Measurements from ENCODE around the gene RPH3AL.
"Not testable (repeated sequence)": the region's sequence is repeated elsewhere in the genome, so short reads cannot be mapped to it uniquely, and the experiment has no call there.

Gene RPH3AL

DNA sequence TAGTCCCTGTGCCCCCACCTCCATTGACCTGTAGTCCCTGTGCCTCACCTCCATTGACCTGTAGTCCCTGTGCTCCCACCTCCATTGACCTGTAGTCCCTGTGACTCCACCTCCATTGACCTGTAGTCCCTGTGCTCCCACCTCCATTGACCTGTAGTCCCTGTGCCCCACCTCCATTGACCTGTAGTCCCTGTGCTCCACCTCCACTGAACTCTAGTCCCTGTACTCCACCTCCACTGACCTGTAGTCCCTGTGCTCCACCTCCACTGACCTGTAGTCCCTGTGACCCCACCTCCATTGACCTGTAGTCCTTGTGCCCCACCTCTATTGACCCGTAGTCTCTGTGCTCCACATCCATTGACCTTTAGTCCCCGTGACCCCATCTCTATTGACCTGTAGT, 37.2 kb downstream of the RPH3AL start:
- DNase-seq, result not testable (repeated sequence)

DNA sequence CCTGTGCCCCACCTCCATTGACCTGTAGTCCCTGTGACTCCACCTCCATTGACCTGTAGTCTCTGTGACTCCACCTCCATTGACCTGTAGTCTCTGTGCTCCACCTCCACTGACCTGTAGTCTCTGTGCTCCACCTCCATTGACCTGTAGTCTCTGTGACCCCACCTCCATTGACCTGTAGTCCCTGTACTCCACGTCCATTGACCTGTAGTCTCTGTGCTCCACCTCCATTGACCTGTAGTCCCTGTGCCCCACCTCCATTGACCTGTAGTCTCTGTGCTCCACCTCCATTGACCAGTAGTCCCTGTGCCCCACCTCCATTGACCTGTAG, 38.0 kb downstream of the RPH3AL start:
- DNase-seq, result not testable (repeated sequence)

DNA sequence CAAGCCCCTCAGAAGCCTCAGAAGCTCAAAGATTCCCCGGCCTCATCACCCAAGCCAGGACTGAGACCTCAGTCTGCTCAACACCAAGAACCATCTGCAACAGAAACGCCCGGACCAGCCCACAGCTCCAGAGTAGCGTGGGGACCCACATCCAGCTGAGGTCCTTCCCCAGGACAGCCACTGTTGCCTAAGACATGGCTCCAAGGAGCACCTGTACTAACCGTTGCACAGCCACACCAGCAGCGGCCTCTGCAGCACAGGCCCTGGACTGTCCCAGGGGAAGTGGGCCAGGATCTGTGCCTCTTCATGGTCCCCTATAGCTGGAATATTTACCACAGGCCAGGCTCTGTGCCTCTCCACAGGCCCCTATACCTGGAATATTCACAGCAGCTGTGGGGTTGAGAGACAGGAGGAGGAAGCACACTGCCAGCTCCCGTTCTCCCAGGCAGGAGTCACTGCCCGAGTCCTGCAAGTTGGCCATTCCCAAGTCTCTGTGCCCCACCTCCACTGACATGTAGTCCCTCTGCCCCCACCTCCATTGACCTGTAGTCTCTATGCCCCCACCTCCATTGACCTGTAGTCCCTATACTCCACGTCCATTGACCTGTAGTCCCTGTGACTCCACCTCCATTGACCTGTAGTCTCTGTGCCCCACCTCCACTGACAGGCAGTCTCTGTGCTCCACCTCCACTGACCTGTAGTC, 38.5 kb downstream of the RPH3AL start:
- DNase-seq, result no peak

DNA sequence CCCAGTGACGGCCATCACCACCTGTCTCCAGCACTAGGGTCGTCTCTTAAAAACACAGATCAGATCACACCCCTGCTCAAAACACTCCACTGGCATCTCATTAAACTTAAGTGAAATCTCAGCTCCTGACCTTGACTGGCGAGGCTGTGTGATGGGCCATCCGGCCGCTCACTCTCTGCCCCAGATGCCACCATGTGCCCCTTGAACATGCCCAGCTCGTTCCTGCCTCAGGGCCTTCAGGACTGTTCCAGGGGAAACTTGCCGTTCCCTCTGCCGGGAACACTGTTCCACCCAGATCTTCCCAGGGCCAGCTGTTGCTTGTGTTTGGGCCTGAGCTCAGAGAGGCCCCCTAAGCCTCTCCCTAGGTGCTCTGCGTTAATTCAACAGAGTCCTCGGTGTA, 39.4 kb downstream of the RPH3AL start:
- no peak for DNase-seq

DNA sequence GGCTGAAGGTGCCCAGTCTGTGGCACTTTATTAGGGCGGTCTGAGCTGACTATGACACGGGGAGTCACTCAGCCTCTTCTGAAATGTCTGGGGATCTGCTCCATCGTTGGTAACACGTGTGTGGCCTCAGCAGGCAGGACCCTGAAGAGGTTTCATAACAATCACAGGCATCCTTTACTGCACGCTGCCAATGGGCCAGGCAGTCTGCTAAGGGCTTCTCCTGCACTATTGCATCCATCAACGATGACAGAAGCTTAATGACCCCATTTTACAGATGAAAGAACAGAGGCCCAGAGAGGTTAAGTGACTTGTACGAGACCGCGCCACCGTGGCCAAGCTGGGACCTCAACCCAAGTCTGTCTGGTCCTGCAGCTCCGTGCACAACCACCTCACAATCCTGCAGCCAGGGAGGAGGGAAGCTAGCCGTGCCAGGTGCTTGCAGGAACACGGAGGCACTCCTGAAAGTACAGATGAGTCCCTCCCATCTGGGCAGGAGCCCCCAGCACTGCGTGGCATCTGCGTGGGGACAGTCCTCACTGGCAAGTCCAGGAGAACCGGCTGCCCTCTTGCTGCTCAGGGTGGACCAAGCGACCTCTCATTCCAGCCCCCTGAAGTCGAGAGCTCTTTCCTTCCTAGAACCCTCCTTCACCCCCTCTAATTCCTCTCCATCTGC, 40.0 kb downstream of the RPH3AL start:
- DNase-seq, result no peak

DNA sequence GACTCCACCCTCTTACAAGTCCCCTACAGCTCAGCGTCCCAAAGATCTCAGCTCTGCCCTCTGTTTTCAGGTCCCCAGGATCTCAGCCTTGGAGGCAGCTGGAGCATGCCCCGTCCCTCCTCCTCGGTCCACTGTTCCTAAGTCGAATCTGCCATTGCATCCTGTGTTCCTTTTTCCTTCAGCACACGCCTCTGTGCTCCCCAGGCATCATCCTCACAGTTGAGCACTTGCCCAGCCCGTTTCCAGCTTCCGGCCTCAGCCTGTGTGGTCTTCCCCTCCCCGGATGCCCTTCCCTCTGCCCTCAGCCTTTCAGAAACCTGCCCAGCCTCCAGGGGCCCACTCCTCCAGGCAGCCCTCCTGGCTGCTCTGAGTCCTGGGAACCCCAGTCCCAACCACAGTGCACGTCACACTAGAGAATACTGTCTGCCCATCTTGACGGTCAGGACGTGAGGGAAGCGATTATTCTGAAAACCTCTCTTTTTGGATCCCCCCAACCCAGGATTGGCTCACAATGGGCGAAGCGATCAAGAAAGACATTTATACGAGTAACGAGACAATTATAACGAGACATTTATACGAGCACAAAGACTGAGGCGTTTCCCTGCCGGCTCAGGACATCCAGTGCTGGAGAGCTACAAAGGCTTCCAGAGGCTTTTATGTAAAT, 41.4 kb downstream of the RPH3AL start:
- DNase-seq, result no peak

DNA sequence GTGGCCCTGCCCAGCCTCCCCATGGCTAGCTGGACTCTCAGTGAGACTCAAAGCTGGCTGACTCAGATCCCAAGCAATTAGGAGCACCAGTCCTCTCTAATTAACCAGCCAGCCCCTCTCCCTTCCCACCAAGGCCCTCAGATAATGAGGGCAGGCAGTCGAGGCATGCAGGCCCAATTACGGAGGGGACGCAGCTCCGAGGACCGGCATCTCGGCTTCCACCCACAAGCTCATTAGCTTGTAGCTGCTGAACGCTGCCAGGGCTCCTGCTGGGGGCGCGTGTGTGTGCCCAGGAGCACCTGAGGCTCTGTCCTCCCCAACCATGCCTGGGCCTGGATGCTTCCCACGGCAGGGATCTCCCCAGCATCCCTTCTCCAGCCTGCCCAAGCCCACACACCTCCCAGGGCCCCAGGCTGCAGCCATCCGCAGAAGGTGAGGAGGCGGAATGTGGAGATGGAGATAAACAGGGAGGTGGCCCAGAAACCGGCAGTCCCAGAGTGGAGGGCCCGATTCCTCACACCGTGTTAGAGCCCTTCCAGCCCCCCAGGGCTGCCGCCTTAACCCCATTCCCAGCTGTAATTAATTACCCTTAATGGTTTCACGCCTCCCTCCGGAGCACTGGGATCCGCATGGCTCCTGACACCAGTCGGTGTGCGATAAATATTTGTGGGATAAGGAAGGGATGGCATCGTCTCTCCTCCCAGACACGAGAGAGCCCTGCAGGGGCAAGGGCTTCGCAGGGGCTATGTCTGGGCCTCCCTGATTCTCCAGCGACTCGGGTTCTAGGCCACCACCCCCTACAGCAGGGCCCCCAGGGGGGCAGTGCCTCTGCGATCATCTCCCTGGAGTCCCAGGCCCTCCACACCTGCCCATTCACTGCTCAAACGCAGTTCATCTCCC, 42.2 kb downstream of the RPH3AL start:
- DNase-seq, result no peak

DNA sequence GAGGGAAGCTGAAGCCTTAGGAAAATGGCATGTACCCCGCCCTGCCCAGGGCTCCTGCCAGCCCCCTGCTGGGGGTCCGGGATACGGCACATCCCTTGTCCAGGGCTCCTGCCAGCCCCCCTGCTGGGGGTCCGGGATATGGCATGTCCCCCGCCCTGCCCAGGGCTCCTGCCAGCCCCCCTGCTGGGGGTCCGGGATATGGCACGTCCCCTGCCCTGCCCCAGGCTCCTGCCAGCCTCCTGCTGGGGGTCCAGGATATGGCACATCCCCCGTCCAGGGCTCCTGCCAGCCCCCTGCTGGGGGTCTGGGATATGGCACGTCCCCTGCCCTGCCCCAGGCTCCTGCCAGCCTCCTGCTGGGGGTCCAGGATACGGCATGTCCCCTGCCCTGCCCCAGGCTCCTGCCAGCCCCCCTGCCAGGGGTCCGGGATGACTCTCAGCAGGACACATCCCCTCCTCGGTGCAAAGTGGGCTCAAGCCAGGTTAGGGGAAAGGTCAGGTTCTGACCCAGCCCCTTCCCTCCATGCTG, 43.2 kb downstream of the RPH3AL start:
- DNase-seq, result no peak

DNA sequence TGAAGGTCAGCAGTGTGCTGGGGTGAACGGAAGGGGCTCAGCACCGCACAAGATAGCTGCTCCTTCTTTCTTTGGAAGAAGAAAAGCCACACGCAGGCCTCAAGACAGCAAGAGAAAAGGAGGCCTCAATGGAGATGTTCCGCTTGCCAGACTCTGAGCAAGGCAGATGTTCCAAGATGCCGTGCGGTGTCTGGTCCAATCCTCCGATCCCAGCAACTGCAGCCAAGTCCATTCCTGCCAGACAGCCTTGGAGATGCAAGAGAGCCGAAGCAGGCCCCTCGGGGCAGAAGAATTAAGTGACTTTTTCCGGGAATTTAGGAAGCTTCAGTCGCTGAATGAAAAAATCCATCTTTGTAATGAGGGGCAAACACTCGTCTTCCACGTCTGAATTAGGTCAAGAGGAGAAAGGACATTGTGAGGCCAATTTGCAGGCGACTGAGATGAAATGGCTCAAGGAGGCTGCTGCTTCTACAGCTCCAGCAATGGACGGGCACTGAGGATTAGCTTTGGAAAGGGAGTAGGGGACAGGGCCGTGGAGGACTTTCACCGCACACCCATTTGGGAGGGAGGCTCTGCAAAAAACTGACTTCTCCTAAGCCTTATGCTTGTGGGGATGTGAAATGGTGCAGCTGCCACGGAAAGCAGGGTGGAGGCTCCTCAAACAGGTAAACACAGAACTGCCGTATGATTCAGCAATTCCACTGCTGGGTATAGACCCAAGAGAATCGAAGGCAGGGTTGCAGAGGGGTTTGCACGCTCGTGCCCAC, 44.7 kb downstream of the RPH3AL start:
- no peak for DNase-seq

DNA sequence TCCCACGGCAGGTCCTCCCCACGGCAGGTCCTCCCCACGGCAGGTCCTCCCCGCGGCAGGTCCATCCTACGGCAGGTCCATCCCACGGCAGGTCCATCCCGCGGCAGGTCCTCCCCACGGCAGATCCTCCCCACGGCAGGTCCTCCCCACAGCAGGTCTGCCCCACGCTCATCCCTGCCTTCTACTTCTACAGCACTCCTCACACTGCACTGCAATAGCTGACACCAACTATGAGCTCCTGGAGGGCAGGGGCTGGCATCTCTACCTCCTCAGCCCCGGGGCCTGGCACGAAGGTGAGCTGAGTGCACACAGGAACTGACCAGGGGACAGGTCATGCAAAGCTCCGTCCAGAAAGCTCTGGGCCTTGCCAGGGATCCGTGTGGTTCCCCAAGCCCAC, 45.3 kb downstream of the RPH3AL start:
- DNase-seq, result no peak

DNA sequence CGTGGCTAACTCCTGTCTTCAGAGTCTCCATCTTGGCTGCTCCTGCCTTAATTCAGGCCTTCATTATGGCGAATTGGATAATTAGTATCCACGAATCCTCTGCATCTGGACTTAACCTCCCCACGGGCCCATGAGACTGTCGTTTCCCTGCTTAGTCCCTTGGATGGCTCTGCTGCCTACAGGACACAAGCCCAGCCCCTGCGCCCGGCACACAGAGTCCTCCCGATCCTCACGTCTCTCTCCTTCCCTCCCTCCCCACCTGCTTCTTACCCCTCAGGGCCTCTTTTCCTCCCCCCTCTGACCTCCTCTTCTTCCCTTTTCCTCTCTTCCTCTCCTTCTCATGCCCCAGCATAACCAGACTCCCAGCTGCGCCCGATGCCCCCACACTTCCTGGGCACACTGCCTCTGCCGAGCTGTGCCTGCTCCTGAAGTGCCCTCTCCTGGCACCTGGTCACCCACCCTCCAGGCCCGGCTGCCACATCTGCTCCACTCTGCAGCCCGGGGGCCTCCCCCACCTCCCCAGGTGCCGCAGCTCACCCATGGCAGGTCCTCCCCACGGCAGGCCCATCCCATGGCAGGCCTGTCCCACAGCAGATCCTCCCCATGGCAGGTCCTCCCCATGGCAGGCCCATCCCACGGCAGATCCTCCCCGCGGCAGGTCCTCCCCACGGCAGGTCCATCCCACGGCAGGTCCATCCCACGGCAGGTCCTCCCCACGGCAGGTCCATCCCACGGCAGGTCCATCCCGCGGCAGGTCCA, 45.9 kb downstream of the RPH3AL start:
- no peak for DNase-seq

DNA sequence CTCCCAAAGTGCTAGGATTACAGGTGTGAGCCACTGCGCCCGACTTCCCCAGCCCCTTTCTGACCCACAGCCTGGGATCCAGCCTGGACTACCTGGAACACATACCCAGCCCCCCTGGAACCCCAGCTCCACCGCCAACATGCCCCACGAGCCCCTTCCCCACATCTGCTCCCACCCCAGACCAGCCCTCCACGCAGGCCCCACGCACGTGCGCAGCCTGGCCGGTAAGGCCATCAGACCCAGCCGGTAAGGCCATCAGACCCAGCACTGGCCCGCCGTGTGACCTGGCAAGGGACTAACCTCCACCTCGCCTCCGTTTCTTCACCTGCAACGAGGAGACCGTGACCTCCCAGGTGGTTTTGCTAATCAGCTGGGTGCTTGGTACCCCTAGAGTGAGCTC, 46.5 kb downstream of the RPH3AL start:
- no peak for DNase-seq

DNA sequence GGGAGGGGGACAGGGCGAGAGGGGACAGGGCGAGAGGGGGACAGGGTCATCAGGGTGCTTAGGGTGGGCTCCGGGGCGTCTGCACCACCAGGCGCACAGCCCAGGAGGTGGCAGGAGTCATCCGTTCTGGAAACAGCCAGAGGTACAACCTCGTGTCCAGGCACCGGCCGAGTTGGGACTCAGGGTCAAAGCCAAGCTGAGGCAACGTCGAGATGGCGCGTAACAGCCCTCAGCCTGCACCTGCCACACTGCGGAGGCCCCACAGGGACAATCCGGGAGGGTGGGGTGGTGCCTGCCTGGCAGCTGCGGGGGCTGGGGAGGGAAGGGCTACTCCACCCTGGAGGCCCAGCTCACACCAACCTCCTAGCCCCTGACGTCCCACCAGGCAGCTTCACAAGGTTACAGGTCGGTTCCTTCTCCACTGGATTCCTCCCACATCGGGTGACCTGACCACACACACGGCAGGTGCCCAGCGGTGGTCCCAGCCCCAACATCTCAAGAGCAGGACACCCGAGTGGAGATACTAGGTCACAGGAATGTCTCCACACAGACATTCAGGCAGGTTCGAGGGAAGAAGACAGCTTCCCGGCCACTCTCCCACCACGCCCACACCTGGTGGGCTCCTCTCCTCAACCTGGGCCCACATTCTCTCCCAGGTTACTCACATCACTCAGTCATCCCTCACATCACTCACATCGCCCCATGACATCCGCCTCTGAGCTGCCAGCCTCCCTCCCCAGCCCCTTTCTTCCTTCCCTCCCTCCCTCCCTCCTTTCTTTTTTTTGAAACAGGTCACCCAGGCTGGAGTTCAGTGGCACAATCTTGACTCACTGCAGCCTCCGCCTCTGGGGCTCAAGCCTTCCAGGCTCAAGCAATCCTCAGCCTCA, 47.3 kb downstream of the RPH3AL start:
- DNase-seq, result no peak

DNA sequence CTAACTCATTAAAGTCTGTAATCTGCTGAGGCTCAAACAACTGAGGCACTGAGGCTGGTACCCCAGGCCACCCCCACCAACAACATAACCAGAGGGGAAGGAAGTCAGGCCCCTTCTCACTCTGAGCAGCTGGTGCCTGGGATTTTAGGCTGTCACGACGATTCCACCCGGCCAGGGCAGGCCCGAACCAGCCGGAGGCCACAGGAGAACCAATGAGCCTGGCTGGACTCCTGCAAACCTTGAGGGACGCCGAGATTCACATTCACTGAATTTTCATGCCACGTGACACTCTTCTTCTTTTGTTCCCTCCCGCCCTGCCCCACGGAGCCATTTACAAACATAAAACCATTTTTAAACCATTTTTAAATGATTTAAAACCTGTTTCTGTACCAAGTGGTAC, 48.1 kb downstream of the RPH3AL start:
- DNase-seq, result no peak

DNA sequence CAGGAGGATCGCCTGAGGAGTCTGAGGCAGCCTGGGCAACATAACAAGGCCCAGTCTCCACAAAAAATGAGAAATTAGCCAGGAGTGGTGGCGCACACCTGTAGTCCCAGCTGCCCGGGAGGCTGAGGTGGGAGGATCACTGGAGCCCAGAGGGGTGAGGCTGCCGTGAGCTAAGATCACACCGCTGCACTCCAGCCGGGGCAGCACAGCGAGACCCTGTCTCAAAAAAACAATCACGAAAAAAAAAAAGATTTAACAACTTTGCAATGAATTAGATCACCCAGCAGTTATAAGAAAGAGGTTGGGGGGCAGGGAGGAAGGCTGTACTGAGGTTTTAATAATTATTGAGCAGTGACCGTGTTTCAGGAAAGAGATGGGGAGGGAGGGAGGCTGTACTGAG, 49.4 kb downstream of the RPH3AL start:
- DNase-seq, result no peak

DNA sequence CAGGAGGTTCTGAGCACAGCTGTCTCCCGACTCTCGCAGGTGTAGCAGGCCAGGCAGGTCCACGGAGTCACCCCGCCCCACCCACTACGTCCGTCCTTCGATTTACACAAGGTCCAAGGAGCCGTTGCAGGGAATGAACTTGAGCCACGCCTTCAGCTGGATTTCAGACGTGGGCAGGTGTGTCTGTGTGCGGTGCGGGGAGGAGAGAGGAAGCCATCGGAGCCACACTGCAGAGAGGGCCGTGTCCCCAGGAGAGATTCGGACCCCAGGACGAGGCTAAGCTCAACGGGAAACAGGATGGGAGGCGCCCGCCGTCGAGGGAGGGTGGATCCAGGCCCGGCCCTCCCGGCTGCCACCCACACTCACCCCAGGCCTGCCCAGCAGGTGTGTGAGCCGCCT, 50.3 kb downstream of the RPH3AL start:
- no peak for DNase-seq

DNA sequence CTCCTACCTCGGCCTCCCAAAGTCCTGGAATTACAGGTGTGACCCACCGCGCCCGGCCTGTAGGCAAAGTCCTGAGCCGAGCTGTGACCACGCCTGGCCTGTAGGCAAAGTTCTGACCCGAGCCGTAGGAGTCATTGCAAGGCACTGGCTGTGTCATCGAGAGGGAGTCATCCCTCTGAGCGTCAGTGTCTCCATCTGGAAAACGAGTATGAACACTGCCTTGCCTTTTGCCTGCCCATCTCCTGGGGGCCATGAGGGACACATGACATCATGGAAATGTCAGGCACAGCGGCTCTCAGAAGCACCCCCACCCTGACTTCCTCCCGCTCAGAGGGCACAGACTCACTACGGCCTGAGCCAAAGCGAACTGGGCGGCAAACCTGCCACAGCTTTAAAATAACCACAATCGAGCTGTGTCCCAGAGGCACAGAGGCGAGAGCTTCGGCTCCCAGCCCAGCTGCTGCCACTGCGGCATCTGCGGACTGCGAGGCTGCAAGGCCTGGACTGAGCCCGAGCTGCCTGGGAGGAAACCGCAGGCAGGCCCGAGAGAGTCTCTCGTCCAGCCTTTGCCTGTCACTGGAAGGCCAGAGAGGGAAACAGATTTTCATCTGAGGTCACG, 50.8 kb downstream of the RPH3AL start:
- DNase-seq, result no peak

DNA sequence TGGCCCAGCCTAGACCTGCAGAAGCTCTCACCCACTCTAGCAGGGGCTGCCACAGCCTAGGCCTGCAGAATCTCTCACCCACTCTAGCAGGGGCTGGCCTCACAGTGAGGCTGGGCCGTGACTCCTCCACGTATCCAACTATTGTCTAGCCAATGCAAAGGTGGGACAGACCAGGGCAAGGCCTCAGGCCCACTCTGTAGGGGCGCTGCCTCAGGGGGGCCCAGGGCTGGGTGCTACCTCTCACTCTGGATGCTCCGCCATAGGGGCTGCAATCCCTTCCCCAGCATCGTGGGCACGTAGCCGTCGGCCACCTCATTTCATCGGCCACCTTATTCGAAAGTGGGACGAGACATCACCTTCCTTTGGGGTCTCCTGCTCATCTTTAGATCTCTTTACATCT, 51.7 kb downstream of the RPH3AL start:
- peak; percentile 5 for DNase-seq

DNA sequence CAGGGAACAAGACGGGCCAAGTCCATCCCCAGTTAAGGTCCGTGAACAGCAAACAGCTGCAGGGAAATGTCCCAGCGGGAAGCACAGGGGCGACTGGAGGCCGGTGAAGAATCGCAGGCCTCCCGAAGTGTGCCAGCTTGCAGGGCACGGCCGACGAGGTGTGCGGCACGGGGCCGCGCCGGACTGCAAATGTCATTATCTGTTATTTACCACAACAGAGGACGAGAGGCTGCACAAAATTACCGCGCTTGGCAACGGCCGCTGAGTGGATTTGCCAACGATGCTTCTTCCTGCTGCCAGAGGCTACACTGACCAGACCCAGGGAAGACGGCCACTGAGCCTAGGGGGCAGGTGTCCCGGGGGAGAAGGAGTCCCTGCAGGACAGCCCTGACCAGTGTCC, 53.1 kb downstream of the RPH3AL start:
- peak; percentile 8 for DNase-seq
